ENCODE measurements around the gene CRLF1. TPM values are rescaled to one million over a fixed set of nuclear protein-coding genes. Genes with fewer than 3 reads are reported as not detected.

Gene CRLF1
- total RNA-seq (ENCODE audit: insufficient read depth, low replicate concordance): 10.1 TPM

GRCh38 chr19:18606281-18607225, at the start of gene CRLF1:
Gene CRLF1, minus strand, starts transcription at chr19:18606799. Its CDS starts 143 bp downstream, at chr19:18606656.
- no peak for DNase-seq (ENCODE audit: low spot score)

GRCh38 chr19:18655173-18655844, 48.7 kb upstream of the CRLF1 start:
- no peak for DNase-seq (ENCODE audit: low spot score)

GRCh38 chr19:18654469-18654868, 47.9 kb upstream of the CRLF1 start:
- no peak for DNase-seq (ENCODE audit: low spot score)

GRCh38 chr19:18653853-18654252, 47.3 kb upstream of the CRLF1 start:
- no peak for DNase-seq (ENCODE audit: low spot score)

GRCh38 chr19:18651733-18652132, 45.1 kb upstream of the CRLF1 start:
- no peak for DNase-seq (ENCODE audit: low spot score)

- no peak for DNase-seq (ENCODE audit: low spot score)
Observed at GRCh38 chr19:18651300-18651699, 44.7 kb upstream of the CRLF1 start.

GRCh38 chr19:18650468-18651041, 44.0 kb upstream of the CRLF1 start:
- no peak for DNase-seq (ENCODE audit: low spot score)

- DNase-seq (ENCODE audit: low spot score): no peak
Observed at GRCh38 chr19:18650021-18650390, 43.4 kb upstream of the CRLF1 start.

- DNase-seq (ENCODE audit: low spot score): peak; percentile 67
Observed at GRCh38 chr19:18649371-18650020, 42.9 kb upstream of the CRLF1 start.

GRCh38 chr19:18648973-18649315, 42.3 kb upstream of the CRLF1 start:
- DNase-seq (ENCODE audit: low spot score): peak; percentile 59

- no peak for DNase-seq (ENCODE audit: low spot score)
Observed at GRCh38 chr19:18647807-18648206, 41.2 kb upstream of the CRLF1 start.

- DNase-seq (ENCODE audit: low spot score): no peak
Observed at GRCh38 chr19:18647371-18647767, 40.8 kb upstream of the CRLF1 start.

- DNase-seq (ENCODE audit: low spot score): no peak
Observed at GRCh38 chr19:18646535-18647370, 40.2 kb upstream of the CRLF1 start.

- no peak for DNase-seq (ENCODE audit: low spot score)
Observed at GRCh38 chr19:18645035-18645511, 38.5 kb upstream of the CRLF1 start.

GRCh38 chr19:18644196-18645034, 37.8 kb upstream of the CRLF1 start:
- no peak for DNase-seq (ENCODE audit: low spot score)

GRCh38 chr19:18639706-18640243, 33.2 kb upstream of the CRLF1 start:
- DNase-seq (ENCODE audit: low spot score): no peak

GRCh38 chr19:18637673-18638630, 31.4 kb upstream of the CRLF1 start:
- DNase-seq (ENCODE audit: low spot score): no peak

GRCh38 chr19:18636969-18637629, 30.5 kb upstream of the CRLF1 start, which contains the start of gene KLHL26:
Gene KLHL26, plus strand, starts transcription at chr19:18637028. Its CDS starts 27 bp downstream, at chr19:18637055.
- DNase-seq (ENCODE audit: low spot score): no peak

All from umbilical cord (tissue), 2 donors.